GM12873 (cell line): Measurements from ENCODE around the gene TPM4.

Experiments
- CTCF ChIP-seq: IDR thresholded peaks from 2 replicates; pipeline ENCODE4 v1.5.1; 2012; ENCODE audit warnings: low read depth, mild to moderate bottlenecking, moderate library complexity, low read length, control low read depth; ENCODE audit not compliant: insufficient read depth; ENCODE audit errors: missing control alignments

TPM4 gene

DNA sequence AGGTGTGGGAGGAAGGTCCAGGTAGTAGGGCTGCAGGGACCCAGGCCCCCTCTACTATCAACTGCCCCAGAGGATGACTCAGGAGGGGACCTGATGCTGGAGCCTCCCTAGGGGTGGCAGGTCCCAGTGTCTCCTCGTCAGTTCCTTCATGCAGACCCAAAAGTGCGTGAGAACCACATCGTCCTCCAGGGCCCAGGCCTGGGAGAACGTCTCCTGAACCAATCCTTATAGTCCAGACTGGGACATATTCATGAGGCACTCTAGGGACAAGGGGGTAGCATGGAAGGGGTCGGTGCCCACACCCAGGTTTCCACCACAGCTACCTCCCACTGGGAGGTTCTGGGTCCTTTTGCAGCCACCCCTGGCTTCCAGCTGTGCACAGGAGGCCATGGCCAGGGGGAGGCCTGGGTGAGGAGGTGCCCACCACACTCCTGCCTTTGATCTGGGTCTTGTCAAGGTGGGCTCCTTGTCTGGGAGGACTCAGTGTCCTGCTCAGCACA is 38.0 kb upstream of the TPM4 start:
- TF ChIP-seq CTCF = no peak

DNA sequence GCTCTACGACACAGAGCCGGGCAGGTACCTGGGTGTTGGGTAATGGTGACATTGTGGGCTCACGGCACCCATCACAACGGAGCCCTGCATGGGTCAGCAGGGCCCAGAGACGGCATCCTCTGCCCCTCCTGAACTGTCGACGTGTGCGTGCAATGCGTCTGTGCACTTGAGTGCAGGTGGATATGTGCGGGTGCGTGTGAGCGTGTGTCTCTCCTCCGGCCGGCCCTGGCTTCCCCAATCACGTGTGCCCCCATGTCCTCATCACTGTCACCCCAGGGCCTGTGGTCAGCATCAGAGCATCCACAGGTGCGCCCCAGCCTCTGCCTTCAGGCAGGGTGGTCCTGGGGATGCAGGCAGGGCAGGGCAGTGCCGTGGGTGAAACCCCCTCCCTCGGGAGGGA is 37.2 kb upstream of the TPM4 start:
- TF ChIP-seq CTCF = no peak

DNA sequence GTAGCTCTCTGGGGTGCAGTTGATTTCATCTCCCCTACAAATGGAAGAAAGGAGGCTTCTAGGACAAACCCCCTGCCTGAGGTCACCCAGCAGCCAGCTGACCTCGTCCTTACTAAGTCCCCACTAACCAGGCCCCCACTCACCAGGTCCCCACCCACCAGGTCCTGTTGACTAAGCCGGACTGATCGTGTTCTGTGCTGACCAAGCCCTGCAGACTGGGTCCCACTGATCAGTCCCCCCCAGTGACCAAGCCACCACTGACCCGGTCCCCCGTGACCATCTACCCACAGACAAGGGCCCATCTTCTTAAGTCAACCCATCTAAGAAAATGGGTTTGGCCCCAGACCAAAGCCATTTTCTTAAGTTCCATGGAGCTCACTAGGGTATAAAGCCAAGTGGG is 36.8 kb upstream of the TPM4 start:
- no peak for TF ChIP-seq CTCF

DNA sequence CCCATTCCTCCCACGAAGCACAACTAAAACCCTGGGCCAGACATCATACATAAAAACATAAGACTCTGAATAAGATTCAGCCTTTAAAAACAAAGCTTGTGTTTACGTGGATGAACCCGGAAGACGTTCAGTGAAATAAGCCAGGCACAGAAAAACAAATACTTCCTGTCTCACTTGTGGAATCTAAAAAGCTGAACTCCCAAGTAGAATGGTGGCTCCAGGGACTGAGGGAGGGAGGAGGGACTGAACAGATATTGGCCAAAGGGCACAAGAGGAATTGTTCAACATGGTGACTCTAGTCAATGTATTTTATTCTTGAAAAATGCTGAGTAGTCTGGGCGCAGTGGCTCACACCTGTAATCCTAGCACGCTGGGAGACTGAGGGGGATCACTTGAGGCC is 35.7 kb upstream of the TPM4 start:
- no peak for TF ChIP-seq CTCF

DNA sequence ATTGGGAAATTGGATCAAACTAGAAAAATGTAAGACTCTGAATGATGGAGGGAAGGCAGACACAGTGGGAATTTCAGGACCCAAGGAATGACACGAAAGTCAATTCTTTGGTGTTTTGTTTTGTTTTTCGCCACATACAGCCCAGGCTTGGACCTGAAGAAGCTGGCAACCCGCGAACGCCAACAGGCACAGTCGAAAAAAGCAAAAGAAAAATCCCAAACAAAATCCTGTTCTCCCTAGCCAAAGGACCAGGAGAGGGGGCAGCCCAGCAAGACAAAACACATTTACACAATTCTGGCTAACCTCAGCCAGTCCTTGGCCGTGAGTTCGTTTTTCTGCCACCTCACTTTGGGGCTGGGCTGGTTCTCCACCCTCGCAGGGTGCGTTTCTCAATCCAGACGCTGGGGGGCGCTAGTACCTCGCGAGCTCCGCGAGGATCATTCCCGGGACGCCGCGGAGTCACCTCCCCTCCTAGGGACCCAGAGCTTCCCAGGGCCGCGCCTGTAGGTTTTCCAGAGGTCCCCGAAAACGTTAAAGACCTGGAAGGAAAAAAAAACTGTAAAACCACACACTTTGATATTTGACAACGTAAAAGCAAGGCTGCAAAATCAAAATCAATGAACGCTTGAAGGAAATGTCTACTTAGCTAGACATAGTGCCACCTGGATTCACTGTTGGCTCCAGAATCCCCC is 34.9 kb upstream of the TPM4 start:
- peak; percentile 93 for TF ChIP-seq CTCF

DNA sequence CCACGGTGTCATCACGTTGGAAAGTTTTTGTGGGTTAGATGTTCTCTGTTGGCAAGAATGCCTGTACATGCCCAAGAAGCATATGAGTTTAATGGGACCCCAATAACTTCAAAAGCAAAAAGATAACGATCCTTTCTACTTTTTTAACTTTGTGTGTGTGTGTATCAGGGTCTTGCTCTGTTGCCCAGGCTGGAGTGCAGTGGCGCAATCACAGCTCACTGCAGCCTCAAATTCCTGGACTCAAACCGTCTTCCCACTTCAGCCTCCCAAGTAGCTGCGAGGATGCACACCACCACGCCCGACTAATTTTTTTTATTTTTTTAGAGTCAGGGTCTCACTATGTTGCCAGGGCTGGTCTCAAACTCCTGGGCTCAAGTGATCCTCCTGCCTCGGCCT is 34.3 kb upstream of the TPM4 start:
- no peak for TF ChIP-seq CTCF

DNA sequence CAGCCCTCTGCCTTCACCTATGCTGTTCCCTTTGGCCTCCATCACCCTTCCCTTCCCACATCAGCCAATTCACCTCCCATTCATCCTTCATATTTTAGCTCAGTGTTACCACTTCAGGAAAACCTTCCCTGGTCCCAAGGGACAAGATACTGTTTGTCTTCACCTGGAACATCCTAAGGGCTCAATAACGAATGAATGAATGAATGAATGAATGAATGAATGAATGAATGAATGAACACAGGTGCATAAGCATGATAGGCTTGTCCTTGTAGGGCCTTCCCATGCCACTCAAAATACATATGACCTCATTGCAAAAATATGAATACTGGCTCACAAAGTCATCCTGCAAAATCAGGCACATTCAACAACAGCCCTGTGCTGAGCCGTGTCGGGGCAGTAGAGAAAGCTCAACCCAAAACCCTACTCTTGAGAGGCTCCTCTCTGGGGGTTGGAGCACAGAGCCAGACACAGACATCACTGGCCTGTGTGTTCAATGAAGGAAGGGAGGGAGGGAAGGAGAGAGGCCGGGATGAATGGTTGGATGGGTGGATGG is 33.7 kb upstream of the TPM4 start:
- no peak for TF ChIP-seq CTCF
